ENCODE data around the gene GYG2.

- TF ChIP-seq CTCF (conservative IDR thresholded peaks at IDR 0.05 in 1 of 2, IDR thresholded peaks at IDR 0.05 in 1 of 2; ENCODE audit: low read depth in 1 of 2, low read length in 2 of 2) (no peak), EZH2 (IDR thresholded peaks at IDR 0.05; ENCODE audit: low read length, missing control alignments) (no peak)
These were observed 70.2 kb downstream of the GYG2 start for GRCh38 chrX:2898846-2899512.
